DND-41 (cell line): ENCODE measurements around the gene LIX1.

ENCODE experiments used
- ATAC-seq: fragments of 200-7000 bp; cut with Tn5 transposase; 3 replicates; pipeline ENCODE4 v1.9.1; 2021; ENCODE audit warnings: low read depth; ENCODE audit not compliant: insufficient read depth
- DNase-seq: peaks from one replicate; pipeline ENCODE4 v3.0.0-alpha.2; 2020
- H2AFZ ChIP-seq: 2 replicates; pipeline ENCODE4 v1.6.0; 2012; ENCODE audit warnings: low read depth, low read length
- H3K27ac ChIP-seq: 2 replicates; pipeline ENCODE4 v1.5.1; 2012; ENCODE audit warnings: low read length, inconsistent platforms
- H3K27me3 ChIP-seq: fragments of 200-600 bp; sonication (generic); 2 replicates; pipeline ENCODE4 v1.6.0; 2012; ENCODE audit warnings: low read length, mild to moderate bottlenecking, inconsistent platforms; ENCODE audit not compliant: insufficient read depth, poor library complexity
- H3K36me3 ChIP-seq: 2 replicates; pipeline ENCODE4 v1.5.1; 2012; ENCODE audit warnings: low read length, inconsistent platforms; ENCODE audit not compliant: insufficient read depth
- H3K4me1 ChIP-seq: 2 replicates; pipeline ENCODE4 v1.5.1; 2012; ENCODE audit warnings: mild to moderate bottlenecking, low read length; ENCODE audit not compliant: insufficient read depth
- H3K4me2 ChIP-seq: 2 replicates; pipeline ENCODE4 v1.6.0; 2012; ENCODE audit warnings: mild to moderate bottlenecking, moderate library complexity, low read length, inconsistent platforms; ENCODE audit not compliant: insufficient read depth
- H3K4me3 ChIP-seq, 2 experiments: fragments of 200-600 bp in 1 of 2; shearing (Covaris generic) in 1 of 2; 2 replicates each; pipeline ENCODE4 v1.5.1; 2012 to 2016; ENCODE audit warnings: inconsistent platforms in 2 of 2, low read length in 2 of 2, mild to moderate bottlenecking in 2 of 2, low read depth in 1 of 2, moderate library complexity in 1 of 2
- H3K79me2 ChIP-seq: 2 replicates; pipeline ENCODE4 v1.6.0; 2012; ENCODE audit warnings: low read length, inconsistent platforms; ENCODE audit not compliant: insufficient read depth
- H3K9ac ChIP-seq: 2 replicates; pipeline ENCODE4 v1.6.0; 2012; ENCODE audit warnings: low read depth, mild to moderate bottlenecking, inconsistent platforms, low read length, moderate library complexity
- H3K9me3 ChIP-seq: 2 replicates; pipeline ENCODE4 v1.5.1; 2012; ENCODE audit warnings: low read length, moderate library complexity, mild to moderate bottlenecking, inconsistent platforms; ENCODE audit not compliant: insufficient read depth, severe bottlenecking
- H4K20me1 ChIP-seq: 2 replicates; pipeline ENCODE4 v1.6.0; 2012; ENCODE audit warnings: low read length; ENCODE audit not compliant: insufficient read depth
- EZH2 ChIP-seq: IDR thresholded peaks from 3 replicates; pipeline ENCODE4 v1.6.1; 2012; ENCODE audit warnings: borderline replicate concordance, low read depth, mild to moderate bottlenecking, moderate library complexity, low read length, inconsistent platforms; ENCODE audit not compliant: severe bottlenecking
- TF ChIP-seq, protein P1 (sequence below): IDR thresholded peaks from 2 replicates; pipeline ENCODE4 v1.5.1; 2012; ENCODE audit warnings: borderline replicate concordance, low read length, moderate library complexity, mild to moderate bottlenecking; ENCODE audit not compliant: poor library complexity, severe bottlenecking; ENCODE audit errors: extremely low read depth

The LIX1 gene

GRCh38 chr5:97157689-97158088, 15.3 kb upstream of the LIX1 start:
- Histone ChIP-seq H3K79me2 (no peaks in the 10 kb centered on the region), H3K27me3 (no peaks in the 10 kb centered on the region), H3K4me2 (no peak overlapping the region), H3K27ac (no peak overlapping the region), H3K9ac (no peak overlapping the region), H2AFZ (no peak overlapping the region), H3K4me3 (no peak overlapping the region), H4K20me1 (no peaks in the 10 kb centered on the region), H3K9me3 (peaks cover 19% of the 10 kb centered on the region), H3K4me1 (no peaks in the 10 kb centered on the region), H3K36me3 (peaks cover 44% of the 10 kb centered on the region)
- DNase-seq (no peak), ATAC-seq (no peak)
- no peak for TF ChIP-seq EZH2
- TF ChIP-seq, protein P1, sequence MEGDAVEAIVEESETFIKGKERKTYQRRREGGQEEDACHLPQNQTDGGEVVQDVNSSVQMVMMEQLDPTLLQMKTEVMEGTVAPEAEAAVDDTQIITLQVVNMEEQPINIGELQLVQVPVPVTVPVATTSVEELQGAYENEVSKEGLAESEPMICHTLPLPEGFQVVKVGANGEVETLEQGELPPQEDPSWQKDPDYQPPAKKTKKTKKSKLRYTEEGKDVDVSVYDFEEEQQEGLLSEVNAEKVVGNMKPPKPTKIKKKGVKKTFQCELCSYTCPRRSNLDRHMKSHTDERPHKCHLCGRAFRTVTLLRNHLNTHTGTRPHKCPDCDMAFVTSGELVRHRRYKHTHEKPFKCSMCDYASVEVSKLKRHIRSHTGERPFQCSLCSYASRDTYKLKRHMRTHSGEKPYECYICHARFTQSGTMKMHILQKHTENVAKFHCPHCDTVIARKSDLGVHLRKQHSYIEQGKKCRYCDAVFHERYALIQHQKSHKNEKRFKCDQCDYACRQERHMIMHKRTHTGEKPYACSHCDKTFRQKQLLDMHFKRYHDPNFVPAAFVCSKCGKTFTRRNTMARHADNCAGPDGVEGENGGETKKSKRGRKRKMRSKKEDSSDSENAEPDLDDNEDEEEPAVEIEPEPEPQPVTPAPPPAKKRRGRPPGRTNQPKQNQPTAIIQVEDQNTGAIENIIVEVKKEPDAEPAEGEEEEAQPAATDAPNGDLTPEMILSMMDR: no peak

DNA sequence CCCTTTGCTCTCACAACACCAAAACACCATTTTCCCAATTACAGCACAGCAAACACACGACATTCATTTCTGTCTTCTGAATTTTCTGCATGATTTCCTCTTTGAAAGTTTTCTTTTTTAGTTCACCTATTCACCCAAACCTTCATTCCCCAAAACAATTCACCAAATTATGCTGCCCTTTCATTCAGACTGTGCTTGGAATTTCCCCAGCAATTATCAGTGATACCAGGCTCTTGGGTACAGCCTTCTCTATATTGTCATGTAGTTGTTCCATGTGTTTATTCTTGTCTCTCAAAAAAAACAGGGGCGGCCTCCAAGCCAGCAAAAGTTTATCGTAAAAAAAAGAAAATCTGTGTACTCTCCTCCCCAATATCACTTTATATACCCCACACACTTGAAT, 9.0 kb upstream of the LIX1 start:
- Histone ChIP-seq H3K27me3 (no peaks in the 10 kb centered on the region), H3K27ac (no peak overlapping the region), H3K9ac (no peak overlapping the region), H4K20me1 (no peaks in the 10 kb centered on the region), H3K4me3 (no peak overlapping the region), H3K36me3 (no peaks in the 10 kb centered on the region), H3K4me2 (no peak overlapping the region), H3K79me2 (no peaks in the 10 kb centered on the region), H3K9me3 (no peaks in the 10 kb centered on the region), H3K4me1 (no peaks in the 10 kb centered on the region), H2AFZ (no peak overlapping the region)
- TF ChIP-seq EZH2: no peak
- TF ChIP-seq, protein P1: no peak
- no peak for DNase-seq
- no peak for ATAC-seq

DNA sequence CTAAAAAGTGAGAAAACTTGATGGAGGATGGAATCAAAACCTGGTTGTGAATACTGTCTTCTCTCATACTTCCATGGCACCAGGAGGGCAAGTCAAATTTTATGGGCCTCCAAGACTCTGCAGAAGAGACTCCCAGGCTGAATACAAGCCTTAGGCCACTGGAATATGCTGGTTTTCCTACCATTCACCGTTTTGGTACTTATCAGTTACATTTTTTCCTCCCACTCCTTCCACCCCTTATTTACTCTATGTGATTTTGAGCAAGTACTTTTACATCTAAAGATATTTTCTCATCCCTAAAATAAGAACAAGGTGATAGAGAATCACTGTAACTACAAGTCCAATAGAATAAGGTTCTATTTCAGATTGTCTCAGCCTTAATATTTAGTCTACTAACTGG, 8.0 kb upstream of the LIX1 start:
- Histone ChIP-seq H3K27me3 (no peaks in the 10 kb centered on the region), H3K9ac (no peak overlapping the region), H3K4me1 (no peaks in the 10 kb centered on the region), H3K9me3 (no peaks in the 10 kb centered on the region), H4K20me1 (no peaks in the 10 kb centered on the region), H3K36me3 (no peaks in the 10 kb centered on the region), H3K4me3 (no peak overlapping the region), H3K27ac (no peak overlapping the region), H3K79me2 (no peaks in the 10 kb centered on the region), H3K4me2 (no peak overlapping the region), H2AFZ (no peak overlapping the region)
- DNase-seq (no peak), ATAC-seq (no peak)
- no peak for TF ChIP-seq EZH2
- TF ChIP-seq, protein P1: no peak

GRCh38 chr5:97149709-97150108, 7.3 kb upstream of the LIX1 start:
- ATAC-seq: no peak
- TF ChIP-seq, protein P1: no peak
- no peak for TF ChIP-seq EZH2
- DNase-seq: no peak
- Histone ChIP-seq H2AFZ (peak overlapping the region; percentile 29; the same call in 1 of the 2 replicates), H3K27me3 (no peaks in the 10 kb centered on the region), H3K9me3 (no peaks in the 10 kb centered on the region), H3K36me3 (no peaks in the 10 kb centered on the region), H3K27ac (no peak overlapping the region), H3K4me2 (no peak overlapping the region), H3K79me2 (no peaks in the 10 kb centered on the region), H3K4me3 (no peak overlapping the region), H3K9ac (no peak overlapping the region), H3K4me1 (no peaks in the 10 kb centered on the region), H4K20me1 (no peaks in the 10 kb centered on the region)
